Limb (tissue), 2 donors: ENCODE measurements around the gene ATP1B4.

Source experiments
- DNase-seq, 2 donors: peaks; one replicate each; pipeline ENCODE4 v3.0.0-alpha.2; 2016; ENCODE audit errors: extremely low spot score in 2 of 2

Gene ATP1B4

GRCh38 chrX:120372667-120373370, 10.9 kb downstream of the ATP1B4 start:
- no peak for DNase-seq

GRCh38 chrX:120377179-120377578, 15.3 kb downstream of the ATP1B4 start:
- DNase-seq: no peak

- DNase-seq: no peak
These were observed 15.8 kb downstream of the ATP1B4 start for GRCh38 chrX:120377715-120378114.

- no peak for DNase-seq
These were observed 16.7 kb downstream of the ATP1B4 start for GRCh38 chrX:120378570-120378969.

GRCh38 chrX:120379937-120380681, 18.2 kb downstream of the ATP1B4 start:
- DNase-seq: no peak

GRCh38 chrX:120380699-120381098, 18.8 kb downstream of the ATP1B4 start:
- no peak for DNase-seq

- DNase-seq: no peak
These were observed 39.4 kb downstream of the ATP1B4 start for GRCh38 chrX:120401301-120401700.

GRCh38 chrX:120402369-120402768, 40.5 kb downstream of the ATP1B4 start:
- no peak for DNase-seq

GRCh38 chrX:120406638-120407037, 44.7 kb downstream of the ATP1B4 start:
- no peak for DNase-seq

GRCh38 chrX:120408168-120408567, 46.3 kb downstream of the ATP1B4 start:
- no peak for DNase-seq

- DNase-seq: no peak
These were observed 57.6 kb downstream of the ATP1B4 start for GRCh38 chrX:120419463-120419862.

GRCh38 chrX:120426599-120426998, 64.7 kb downstream of the ATP1B4 start:
- DNase-seq: no peak

- no peak for DNase-seq
These were observed 66.4 kb downstream of the ATP1B4 start for GRCh38 chrX:120428309-120428708.

- DNase-seq: no peak
These were observed 68.1 kb downstream of the ATP1B4 start for GRCh38 chrX:120429776-120430540.
